GM18867 (cell line): ENCODE measurements around the gene TMEM201.
"Not testable (repeated sequence)": the region's sequence is repeated elsewhere in the genome, so short reads cannot be mapped to it uniquely, and the experiment has no call there.

Experiments
- ATAC-seq: cut with Tn5 transposase; IDR thresholded peaks from one replicate; pipeline ENCODE4 v1.9.1; 2021; ENCODE audit warnings: mild to moderate bottlenecking, moderate library complexity; ENCODE audit not compliant: unreplicated experiment

TMEM201 gene

GRCh38 chr1:9615316-9616063 is 26.8 kb downstream of the TMEM201 start:
- no peak for ATAC-seq

GRCh38 chr1:9618909-9619679 is 30.4 kb downstream of the TMEM201 start:
- no peak for ATAC-seq

GRCh38 chr1:9621032-9621431 is 32.3 kb downstream of the TMEM201 start:
- no peak for ATAC-seq

GRCh38 chr1:9624081-9624480 is 35.4 kb downstream of the TMEM201 start:
- ATAC-seq, result no peak

- not testable (repeated sequence) for ATAC-seq
These were observed 36.3 kb downstream of the TMEM201 start for GRCh38 chr1:9625030-9625429.

- ATAC-seq, result peak; percentile 41
These were observed 37.5 kb downstream of the TMEM201 start for GRCh38 chr1:9626201-9626608.

GRCh38 chr1:9628541-9629444 is 40.1 kb downstream of the TMEM201 start:
- no peak for ATAC-seq

GRCh38 chr1:9629445-9630201 is 40.9 kb downstream of the TMEM201 start:
- no peak for ATAC-seq

- no peak for ATAC-seq
These were observed 41.8 kb downstream of the TMEM201 start for GRCh38 chr1:9630331-9631111.

GRCh38 chr1:9631613-9632012 is 42.9 kb downstream of the TMEM201 start:
- no peak for ATAC-seq

- no peak for ATAC-seq
These were observed 44.8 kb downstream of the TMEM201 start for GRCh38 chr1:9633493-9633892.

- ATAC-seq, result no peak
These were observed 45.9 kb downstream of the TMEM201 start for GRCh38 chr1:9634582-9634981.

- ATAC-seq, result no peak
These were observed 50.5 kb downstream of the TMEM201 start for GRCh38 chr1:9639227-9639626.

GRCh38 chr1:9643351-9644256 is 54.9 kb downstream of the TMEM201 start:
- no peak for ATAC-seq

GRCh38 chr1:9646037-9646436 is 57.3 kb downstream of the TMEM201 start:
- ATAC-seq, result no peak

GRCh38 chr1:9648171-9648570 is 59.5 kb downstream of the TMEM201 start:
- no peak for ATAC-seq

- ATAC-seq, result no peak
These were observed 61.1 kb downstream of the TMEM201 start for GRCh38 chr1:9649769-9650168.

- ATAC-seq, result no peak
These were observed 62.5 kb downstream of the TMEM201 start for GRCh38 chr1:9651220-9651564.
